GM12872 (cell line): ENCODE results near the gene CYP1B1.

ENCODE experiments used
- TF ChIP-seq, protein P1 (sequence below): IDR thresholded peaks from 3 replicates; pipeline ENCODE4 v1.5.1; 2011; ENCODE audit warnings: low read depth, mild to moderate bottlenecking, low read length, moderate library complexity; ENCODE audit not compliant: insufficient read depth

Gene CYP1B1

GRCh38 chr2:38107738-38108410, 31.9 kb upstream of the CYP1B1 start:
- TF ChIP-seq, protein P1, sequence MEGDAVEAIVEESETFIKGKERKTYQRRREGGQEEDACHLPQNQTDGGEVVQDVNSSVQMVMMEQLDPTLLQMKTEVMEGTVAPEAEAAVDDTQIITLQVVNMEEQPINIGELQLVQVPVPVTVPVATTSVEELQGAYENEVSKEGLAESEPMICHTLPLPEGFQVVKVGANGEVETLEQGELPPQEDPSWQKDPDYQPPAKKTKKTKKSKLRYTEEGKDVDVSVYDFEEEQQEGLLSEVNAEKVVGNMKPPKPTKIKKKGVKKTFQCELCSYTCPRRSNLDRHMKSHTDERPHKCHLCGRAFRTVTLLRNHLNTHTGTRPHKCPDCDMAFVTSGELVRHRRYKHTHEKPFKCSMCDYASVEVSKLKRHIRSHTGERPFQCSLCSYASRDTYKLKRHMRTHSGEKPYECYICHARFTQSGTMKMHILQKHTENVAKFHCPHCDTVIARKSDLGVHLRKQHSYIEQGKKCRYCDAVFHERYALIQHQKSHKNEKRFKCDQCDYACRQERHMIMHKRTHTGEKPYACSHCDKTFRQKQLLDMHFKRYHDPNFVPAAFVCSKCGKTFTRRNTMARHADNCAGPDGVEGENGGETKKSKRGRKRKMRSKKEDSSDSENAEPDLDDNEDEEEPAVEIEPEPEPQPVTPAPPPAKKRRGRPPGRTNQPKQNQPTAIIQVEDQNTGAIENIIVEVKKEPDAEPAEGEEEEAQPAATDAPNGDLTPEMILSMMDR: no peak

DNA sequence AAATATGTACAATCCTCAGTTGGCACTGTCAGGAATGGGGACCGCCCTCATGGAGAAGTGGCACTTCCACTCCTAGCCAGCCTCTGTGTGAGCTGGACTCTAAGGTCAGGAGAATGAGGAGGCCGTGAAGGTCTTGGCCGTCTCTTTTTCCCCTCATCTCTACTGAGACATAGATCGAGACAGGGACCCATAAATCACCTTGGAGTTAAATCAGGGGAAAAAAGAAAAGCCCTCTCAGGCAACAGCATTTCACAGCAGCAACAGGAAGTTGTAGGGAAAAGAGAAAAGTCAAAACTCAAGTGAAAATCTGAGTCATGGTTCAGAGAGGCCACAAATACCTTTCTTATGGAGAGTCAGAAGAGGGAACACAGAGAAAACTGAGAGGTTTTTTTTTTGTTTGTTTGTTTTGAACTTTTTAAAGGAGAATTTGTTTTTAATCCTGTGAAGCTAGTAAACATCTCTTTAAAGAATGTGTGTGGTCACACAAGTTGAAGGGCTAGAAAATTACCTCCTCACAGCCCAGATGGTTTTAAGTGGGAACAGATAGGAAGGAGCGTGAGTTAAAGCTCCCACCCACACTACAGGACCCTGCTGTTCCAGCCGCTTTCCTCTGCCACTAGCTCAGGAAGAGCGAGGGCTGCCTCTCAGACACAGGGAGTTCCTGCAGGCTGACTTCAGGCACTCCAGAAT, 30.6 kb upstream of the CYP1B1 start:
- TF ChIP-seq, protein P1: no peak

DNA sequence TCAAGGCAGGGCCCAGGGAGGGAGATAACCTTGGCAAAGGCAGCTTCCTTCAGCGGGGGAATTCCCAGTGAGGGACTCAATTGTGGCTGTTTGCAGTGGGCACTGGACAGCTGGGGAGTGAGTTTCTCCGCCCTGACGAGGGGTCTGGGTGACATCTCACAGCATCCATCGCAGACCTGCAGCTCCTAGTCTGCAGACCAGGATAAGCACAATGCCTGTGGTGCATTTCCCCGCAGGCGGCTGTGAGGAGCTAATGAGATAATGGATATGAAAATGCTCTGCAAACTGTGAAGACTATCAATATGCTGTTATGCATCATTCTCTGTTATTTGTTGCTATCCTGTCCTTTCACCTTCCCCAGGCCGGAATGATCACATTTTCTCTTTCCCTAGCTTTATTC, 30.0 kb upstream of the CYP1B1 start:
- TF ChIP-seq, protein P1: no peak

DNA sequence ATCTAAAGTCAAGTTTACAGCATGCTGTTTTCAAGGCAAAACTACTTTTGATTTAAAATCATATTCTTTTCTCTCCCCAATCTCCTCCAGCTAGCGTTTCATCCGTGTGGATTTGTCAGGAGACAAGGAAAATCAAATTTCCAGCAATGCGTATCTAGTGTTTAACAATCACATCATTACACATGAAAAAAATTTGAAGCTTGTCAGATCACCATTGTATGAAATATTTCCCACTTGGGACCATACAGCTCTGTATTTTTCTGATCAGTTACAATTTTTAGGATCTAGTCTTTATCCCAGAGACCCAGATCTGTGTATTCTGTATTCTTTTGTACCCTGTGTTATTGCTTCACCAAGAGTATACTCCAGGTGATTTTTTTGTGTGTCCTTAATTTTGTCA, 28.6 kb upstream of the CYP1B1 start:
- TF ChIP-seq, protein P1: no peak

DNA sequence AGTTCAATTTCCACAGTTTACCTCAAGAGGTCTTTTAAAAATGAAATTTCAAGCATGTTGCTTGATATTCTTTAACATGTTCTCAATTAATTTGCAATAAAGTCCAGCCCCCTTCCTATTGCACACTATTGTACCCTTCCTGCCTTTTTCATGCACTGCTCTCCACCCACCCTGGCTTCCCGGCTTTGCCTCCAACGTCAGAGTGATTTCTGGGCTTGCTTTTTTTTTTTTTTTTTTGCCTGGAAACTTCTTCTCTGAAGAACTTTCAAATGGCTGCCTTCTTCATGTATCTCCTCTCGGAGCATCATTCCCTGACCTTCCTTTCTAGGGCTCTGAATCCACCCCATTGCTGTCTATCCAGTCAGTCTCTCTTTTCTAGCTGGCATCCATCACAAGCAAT, 24.4 kb upstream of the CYP1B1 start:
- TF ChIP-seq, protein P1: no peak

DNA sequence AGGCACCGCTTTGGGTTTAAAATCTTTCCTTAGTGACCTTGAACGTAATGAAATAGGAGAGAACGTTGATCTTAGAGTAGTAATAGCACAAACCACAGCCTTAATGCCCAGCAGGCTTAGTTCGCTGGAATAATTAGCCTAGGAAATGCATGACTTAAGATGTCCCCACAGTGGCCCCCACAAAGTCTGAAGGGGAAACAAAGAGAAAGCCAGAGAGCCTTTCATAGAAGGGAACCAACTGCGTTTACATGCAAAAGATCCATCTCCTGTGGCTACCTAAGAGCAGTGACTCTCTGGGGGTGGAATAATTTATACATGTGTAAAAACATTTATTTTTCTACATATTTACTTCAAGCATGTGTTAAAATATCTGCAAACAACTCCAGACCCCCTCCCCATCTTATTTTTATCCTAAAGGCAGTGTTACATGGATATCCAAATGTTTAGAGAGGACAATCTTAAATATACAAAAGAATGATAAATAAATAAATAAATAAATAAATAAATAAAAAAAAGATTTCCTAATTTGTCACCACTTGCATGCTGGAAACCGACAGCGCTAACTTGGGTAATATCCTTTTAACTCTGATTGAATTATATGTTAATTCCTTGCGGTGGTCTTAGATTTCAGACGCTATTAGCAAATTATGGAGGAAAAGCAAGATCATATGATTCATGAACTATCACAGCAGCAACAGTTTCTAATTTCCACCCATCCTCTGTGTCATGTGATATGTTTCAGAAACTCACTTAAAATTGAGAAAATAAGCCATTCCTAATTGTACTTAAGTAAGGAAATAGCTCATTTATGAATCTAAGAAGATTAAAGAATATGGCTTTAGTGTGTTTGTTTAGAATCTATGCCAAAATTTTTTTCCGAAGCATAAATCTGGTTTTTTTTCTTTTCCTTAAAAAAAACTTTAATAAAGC, 23.4 kb upstream of the CYP1B1 start:
- TF ChIP-seq, protein P1: no peak

DNA sequence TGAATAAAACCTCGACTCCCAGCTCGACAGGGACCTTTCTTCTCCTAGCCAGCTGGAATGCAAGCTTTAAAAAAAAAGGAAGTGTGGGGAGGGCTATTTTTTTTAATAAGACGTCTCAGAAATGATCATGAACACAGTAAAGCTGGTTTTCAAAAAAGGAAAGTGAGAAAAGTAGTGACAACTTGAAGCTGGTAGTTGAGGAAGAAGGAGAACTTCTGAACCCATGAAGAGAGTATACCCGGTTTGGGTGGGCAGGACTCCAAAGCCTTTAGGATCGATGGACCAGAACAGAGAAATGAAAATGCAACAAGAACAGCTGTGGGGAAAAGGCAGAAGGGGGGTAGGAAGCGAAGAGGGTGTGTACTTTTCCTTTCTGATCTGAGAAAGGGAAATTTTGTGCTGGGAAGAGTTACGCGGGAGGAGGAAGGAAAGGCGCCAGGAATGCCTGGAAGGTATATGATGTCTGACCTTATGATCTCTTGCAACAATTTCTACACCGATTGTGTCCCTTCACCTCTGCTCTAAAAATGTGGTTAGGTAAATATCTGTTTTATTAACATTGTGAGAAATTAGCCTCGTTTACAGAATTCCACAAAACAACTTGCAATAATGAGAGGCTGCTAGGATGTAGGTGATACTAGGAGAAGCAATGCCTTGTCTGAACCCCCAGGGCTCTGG, 22.6 kb upstream of the CYP1B1 start:
- TF ChIP-seq, protein P1: no peak
